Measurements from ENCODE around the gene IFT122.
"Not testable (repeated sequence)": the region's sequence is repeated elsewhere in the genome, so short reads cannot be mapped to it uniquely, and the experiment has no call there.

The IFT122 gene

GRCh38 chr3:129522953-129523352 lies 82.9 kb downstream of the IFT122 start:
- no peak for DNase-seq

GRCh38 chr3:129524081-129524480 lies 84.1 kb downstream of the IFT122 start:
- no peak for DNase-seq

GRCh38 chr3:129525341-129525968 lies 85.4 kb downstream of the IFT122 start:
- DNase-seq: no peak

GRCh38 chr3:129526121-129526900 lies 86.3 kb downstream of the IFT122 start:
- DNase-seq: no peak

GRCh38 chr3:129527262-129527661 lies 87.2 kb downstream of the IFT122 start:
- DNase-seq: no peak

- no peak for DNase-seq
These were observed 88.6 kb downstream of the IFT122 start, which contains the start of gene RHO for GRCh38 chr3:129528589-129529100. TSS of gene RHO (plus strand) at chr3:129528639. CDS start at chr3:129528734, 95 bp downstream.

GRCh38 chr3:129529436-129530210 lies 89.6 kb downstream of the IFT122 start:
- no peak for DNase-seq

- no peak for DNase-seq
These were observed 90.3 kb downstream of the IFT122 start for GRCh38 chr3:129530251-129530791.

GRCh38 chr3:129530821-129531220 lies 90.8 kb downstream of the IFT122 start:
- DNase-seq: no peak

- DNase-seq: no peak
These were observed 91.7 kb downstream of the IFT122 start for GRCh38 chr3:129531699-129532098.

GRCh38 chr3:129532261-129532660 lies 92.2 kb downstream of the IFT122 start:
- no peak for DNase-seq

- DNase-seq: no peak
These were observed 93.4 kb downstream of the IFT122 start for GRCh38 chr3:129533406-129533805.

- DNase-seq: no peak
These were observed 94.5 kb downstream of the IFT122 start for GRCh38 chr3:129534428-129535027.

- no peak for DNase-seq
These were observed 95.1 kb downstream of the IFT122 start for GRCh38 chr3:129535075-129535474.

GRCh38 chr3:129536374-129536667 lies 96.3 kb downstream of the IFT122 start:
- no peak for DNase-seq

GRCh38 chr3:129536804-129537203 lies 96.8 kb downstream of the IFT122 start:
- DNase-seq: no peak

- no peak for DNase-seq
These were observed 99.2 kb downstream of the IFT122 start for GRCh38 chr3:129539206-129539605.

- DNase-seq: no peak
These were observed 100.9 kb downstream of the IFT122 start for GRCh38 chr3:129540776-129541516.

GRCh38 chr3:129542747-129543146 lies 102.7 kb downstream of the IFT122 start:
- DNase-seq: no peak

GRCh38 chr3:129543156-129543790 lies 103.2 kb downstream of the IFT122 start, which contains the start of gene H1-8:
TSS of gene H1-8 (plus strand) at chr3:129543175. CDS start at chr3:129543219, 44 bp downstream.
- DNase-seq: no peak

GRCh38 chr3:129543999-129544398 lies 104.0 kb downstream of the IFT122 start:
- no peak for DNase-seq

- DNase-seq: not testable (repeated sequence)
These were observed 105.9 kb downstream of the IFT122 start for GRCh38 chr3:129545951-129546350.
